Left lung (tissue), 10 donors: ENCODE measurements around the gene EXOC4. TPM values are rescaled to one million over a fixed set of nuclear protein-coding genes. Genes with fewer than 3 reads are reported as not detected.

Experiments
- ATAC-seq: fragments of 200-7000 bp; cut with Tn5 transposase; one replicate; pipeline ENCODE4 v1.9.1; 2020; ENCODE audit warnings: moderate library complexity
- DNase-seq, 4 donors: peaks; one replicate each; pipeline ENCODE4 v3.0.0-alpha.2; 2013 to 2020
- H3K27ac ChIP-seq, 2 donors: fragments of 200-600 bp; sonication (generic) in 1 of 2; one replicate each; pipeline versions ENCODE4 v1.5.0 to v1.8.0; 2020 to 2021
- H3K27me3 ChIP-seq, 2 donors: fragments of 200-600 bp; sonication (generic) in 1 of 2; one replicate each; pipeline versions ENCODE4 v1.5.0 to v1.8.0; 2020 to 2021
- H3K36me3 ChIP-seq, 2 donors: fragments of 200-600 bp; sonication (generic) in 1 of 2; one replicate each; pipeline versions ENCODE4 v1.5.0 to v1.8.0; 2020 to 2021
- H3K4me1 ChIP-seq, 2 donors: fragments of 200-600 bp; one replicate each; pipeline ENCODE4 v1.8.0; 2021
- H3K4me3 ChIP-seq, 2 donors: fragments of 200-600 bp; sonication (generic) in 1 of 2; one replicate each; pipeline versions ENCODE4 v1.5.0 to v1.8.0; 2020 to 2021; ENCODE audit warnings: mild to moderate bottlenecking in 1 of 2
- H3K9me3 ChIP-seq, 2 donors: fragments of 200-600 bp; sonication (generic) in 1 of 2; one replicate each; pipeline versions ENCODE4 v1.5.0 to v1.8.0; 2020 to 2021
- intact Hi-C, 2 donors: fragments of 100-400 bp; cut with DNase I; formaldehyde crosslinking; loops; one replicate each; pipeline versions ENCODE4 v1.11.2 to v1.14.2; 2022
- polyA plus RNA-seq, 6 donors: library from polyadenylated mRNA; unstranded; fragments of 120-200 nt; gene quantifications; one replicate each; pipeline ENCODE4 v1.2.1, GENCODE V29; 2013; ENCODE audit not compliant: insufficient read length in 6 of 6
- total RNA-seq, 2 donors: library from RNA; stranded (reverse); fragmentation: NEBNext Ultra II Directional; extraction: Animal tissue kit (Norgen Biotek cat#: 25700); gene quantifications; one replicate each; pipeline ENCODE4 v1.2.1, GENCODE V29; 2021
- TF ChIP-seq, protein P1 (sequence below), 2 donors: fragments of 200-600 bp; sonication (generic) in 1 of 2; IDR thresholded peaks; one replicate each; pipeline versions ENCODE4 v1.5.0 to v1.8.0; 2021; ENCODE audit warnings: antibody characterized with exemption in 2 of 2
- donor health status: DM: no; HTN: yes; CAD: no.
- donor health status: DM: no; HTN: no; CAD: no.

EXOC4 gene
- total and polyA plus RNA-seq, 8 donors = 52.5 to 79.4 (median 65.9) TPM

DNA sequence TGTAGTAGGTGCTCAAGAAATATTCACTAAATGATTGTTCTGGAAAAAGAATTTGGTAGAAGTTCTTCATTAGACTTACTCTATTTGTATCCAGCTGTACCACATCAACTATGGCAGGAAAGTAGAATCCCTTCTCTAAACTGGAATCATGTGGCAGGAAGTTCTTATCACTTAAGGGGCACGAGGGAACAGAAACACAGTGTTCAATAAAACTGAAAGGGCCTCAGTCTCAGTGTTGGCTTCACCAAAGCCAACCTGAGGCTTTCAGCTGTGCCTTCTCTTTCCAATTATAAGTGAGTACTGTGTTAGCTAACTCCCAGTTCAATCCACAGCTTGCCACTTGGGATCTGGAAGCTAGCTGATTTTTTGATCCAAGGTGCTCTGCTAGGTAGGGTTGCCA is 616.7 kb downstream of the EXOC4 start:
- no peak for DNase-seq

DNA sequence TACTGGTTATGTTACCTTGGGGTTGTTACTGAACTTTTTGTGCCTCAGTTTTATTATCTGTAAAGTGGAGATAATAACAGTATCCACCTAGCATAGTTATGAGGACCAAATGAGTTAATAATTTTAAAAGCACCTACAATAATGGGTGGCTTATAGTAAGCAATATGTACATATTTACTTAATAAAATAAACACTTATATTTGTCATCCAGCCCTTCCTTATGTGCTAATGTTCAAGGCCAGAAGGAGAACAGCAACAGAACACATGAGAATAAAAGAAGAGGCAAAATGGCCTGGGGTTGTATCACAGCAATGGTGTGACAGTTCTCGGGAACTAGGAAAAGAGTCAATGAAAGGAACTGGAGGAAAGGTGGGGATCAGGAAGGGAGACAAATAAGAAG is 618.9 kb downstream of the EXOC4 start:
- H3K27ac ChIP-seq = no peak overlapping the region
- DNase-seq (no peak), ATAC-seq (peak; percentile 31)
- no peaks in the 10 kb centered on the region for H3K9me3 ChIP-seq
- H3K4me3 ChIP-seq = no peak overlapping the region
- TF ChIP-seq, protein P1, sequence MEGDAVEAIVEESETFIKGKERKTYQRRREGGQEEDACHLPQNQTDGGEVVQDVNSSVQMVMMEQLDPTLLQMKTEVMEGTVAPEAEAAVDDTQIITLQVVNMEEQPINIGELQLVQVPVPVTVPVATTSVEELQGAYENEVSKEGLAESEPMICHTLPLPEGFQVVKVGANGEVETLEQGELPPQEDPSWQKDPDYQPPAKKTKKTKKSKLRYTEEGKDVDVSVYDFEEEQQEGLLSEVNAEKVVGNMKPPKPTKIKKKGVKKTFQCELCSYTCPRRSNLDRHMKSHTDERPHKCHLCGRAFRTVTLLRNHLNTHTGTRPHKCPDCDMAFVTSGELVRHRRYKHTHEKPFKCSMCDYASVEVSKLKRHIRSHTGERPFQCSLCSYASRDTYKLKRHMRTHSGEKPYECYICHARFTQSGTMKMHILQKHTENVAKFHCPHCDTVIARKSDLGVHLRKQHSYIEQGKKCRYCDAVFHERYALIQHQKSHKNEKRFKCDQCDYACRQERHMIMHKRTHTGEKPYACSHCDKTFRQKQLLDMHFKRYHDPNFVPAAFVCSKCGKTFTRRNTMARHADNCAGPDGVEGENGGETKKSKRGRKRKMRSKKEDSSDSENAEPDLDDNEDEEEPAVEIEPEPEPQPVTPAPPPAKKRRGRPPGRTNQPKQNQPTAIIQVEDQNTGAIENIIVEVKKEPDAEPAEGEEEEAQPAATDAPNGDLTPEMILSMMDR (IDR thresholded peaks at IDR 0.05) = no peak
- intact Hi-C loops = no loop called here
- H3K36me3 ChIP-seq = no peaks in the 10 kb centered on the region
- no peaks in the 10 kb centered on the region for H3K27me3 ChIP-seq
- no peaks in the 10 kb centered on the region for H3K4me1 ChIP-seq

More for the DNA sequence above, 616.7 kb downstream of the EXOC4 start:
- TF ChIP-seq, protein P1 (IDR thresholded peaks at IDR 0.05) = no peak
- no peak overlapping the region for H3K27ac ChIP-seq
- no peaks in the 10 kb centered on the region for H3K9me3 ChIP-seq
- H3K27me3 ChIP-seq = no peaks in the 10 kb centered on the region
- H3K4me3 ChIP-seq = no peak overlapping the region
- H3K36me3 ChIP-seq = no peaks in the 10 kb centered on the region
- intact Hi-C loops = no loop called here
- ATAC-seq = no peak
- H3K4me1 ChIP-seq = no peaks in the 10 kb centered on the region

DNA sequence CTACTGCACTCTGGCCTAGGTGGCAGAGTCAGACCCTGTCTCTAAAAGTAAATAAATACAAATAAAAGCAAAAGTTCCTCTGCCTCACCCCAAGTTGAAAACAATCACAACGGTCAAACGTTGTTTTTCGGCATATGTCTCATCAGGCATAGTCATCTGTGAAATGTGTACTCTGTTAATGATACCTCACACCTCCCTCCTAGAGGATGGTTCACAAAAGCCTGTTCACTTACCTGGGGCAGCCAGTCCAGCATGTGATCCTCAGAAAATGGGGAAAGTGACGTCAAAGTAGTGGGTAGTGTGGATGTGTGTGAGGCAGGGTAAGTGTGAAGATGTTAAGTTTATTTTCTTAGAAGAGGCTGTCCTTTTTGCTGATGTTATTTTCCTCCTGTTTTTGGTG is 620.3 kb downstream of the EXOC4 start:
- H3K4me1 ChIP-seq = no peaks in the 10 kb centered on the region
- TF ChIP-seq, protein P1 (IDR thresholded peaks at IDR 0.05) = no peak
- no peaks in the 10 kb centered on the region for H3K27me3 ChIP-seq
- intact Hi-C loops = no loop called here
- ATAC-seq (no peak), DNase-seq (no peak)
- no peaks in the 10 kb centered on the region for H3K9me3 ChIP-seq
- H3K36me3 ChIP-seq = no peaks in the 10 kb centered on the region
- no peak overlapping the region for H3K4me3 ChIP-seq
- no peak overlapping the region for H3K27ac ChIP-seq

DNA sequence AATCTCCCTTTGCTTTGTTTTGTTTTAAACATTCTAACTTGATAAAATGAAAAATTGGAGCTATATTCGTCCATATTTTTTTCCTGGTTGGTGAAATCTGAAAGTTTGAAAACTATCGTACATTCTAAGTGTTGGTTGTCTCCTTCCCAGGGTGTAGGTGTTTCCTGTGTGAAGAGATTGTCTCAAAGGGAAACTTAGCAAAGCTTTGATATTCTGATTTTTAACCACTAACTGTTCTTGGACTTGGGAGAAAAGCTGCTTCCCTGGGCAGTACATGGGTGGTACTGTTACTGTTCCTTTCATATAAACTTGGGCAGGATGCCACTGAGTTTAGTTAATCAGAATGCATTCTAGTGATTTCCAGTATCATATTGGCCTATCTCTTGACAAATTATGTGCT is 620.8 kb downstream of the EXOC4 start:
- TF ChIP-seq, protein P1 (IDR thresholded peaks at IDR 0.05) = no peak
- no peak for ATAC-seq
- intact Hi-C loops = no loop called here

DNA sequence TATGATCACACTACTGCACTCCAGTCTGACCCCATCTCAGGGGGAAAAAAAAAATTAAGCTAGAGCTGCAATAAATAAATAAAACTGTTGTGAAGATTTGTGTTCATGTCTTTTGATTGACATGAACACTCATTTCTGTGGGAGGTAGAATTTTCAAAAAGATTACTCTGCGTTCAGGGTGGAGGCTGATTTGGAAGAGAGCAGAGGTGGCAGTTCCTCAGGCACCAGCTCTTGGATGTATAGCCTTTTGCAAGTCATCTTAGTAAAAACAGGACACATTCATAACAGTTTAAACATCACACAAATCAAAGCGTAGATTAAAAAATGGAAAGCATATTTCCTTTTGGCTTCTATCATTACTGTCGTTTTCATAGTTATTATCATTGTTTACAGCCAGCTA is 630.7 kb downstream of the EXOC4 start:
- H3K4me1 ChIP-seq = no peaks in the 10 kb centered on the region
- no peaks in the 10 kb centered on the region for H3K36me3 ChIP-seq
- H3K27ac ChIP-seq = no peak overlapping the region
- TF ChIP-seq, protein P1 (IDR thresholded peaks at IDR 0.05) = no peak
- intact Hi-C loops = no loop called here
- DNase-seq = no peak
- no peak overlapping the region for H3K4me3 ChIP-seq
- H3K9me3 ChIP-seq = no peaks in the 10 kb centered on the region
- no peak for ATAC-seq
- no peaks in the 10 kb centered on the region for H3K27me3 ChIP-seq

More for the DNA sequence above, 620.8 kb downstream of the EXOC4 start:
- no peak for DNase-seq
- H3K9me3 ChIP-seq = no peaks in the 10 kb centered on the region
- H3K36me3 ChIP-seq = no peaks in the 10 kb centered on the region
- H3K27ac ChIP-seq = no peak overlapping the region
- no peak overlapping the region for H3K4me3 ChIP-seq
- H3K27me3 ChIP-seq = no peaks in the 10 kb centered on the region
- no peaks in the 10 kb centered on the region for H3K4me1 ChIP-seq
